SK-N-SH (cell line): Measurements from ENCODE around the gene MATK. TPM values are rescaled to one million over a fixed set of nuclear protein-coding genes. Genes with fewer than 3 reads are reported as not detected.

ENCODE experiments used
- CTCF ChIA-PET: fragments of 300-600, 350-600 bp; formaldehyde crosslinking; extraction: SDS; loops from one replicate; lab custom pipeline; 2021; lab: Yijun Ruan, JAX
- POLR2A ChIA-PET: fragments of 350-600 bp; sonication (Branson Sonifier 250); formaldehyde crosslinking; extraction: SDS; loops from one replicate; lab custom pipeline; 2020; ENCODE audit warnings: antibody characterized with exemption, inconsistent platforms; lab: Yijun Ruan, JAX
- DNase-seq: peaks from one replicate; pipeline ENCODE4 v3.0.0; 2012
- H2AFZ ChIP-seq: fragments of 200-600 bp; sonication (generic); 2 replicates; pipeline ENCODE4 v1.8.1; 2016; ENCODE audit warnings: antibody characterized with exemption, mild to moderate bottlenecking, low read depth
- H3F3A ChIP-seq: fragments of 200-600 bp; sonication (generic); replicated peaks from 2 replicates; pipeline ENCODE3; 2016; ENCODE audit warnings: antibody characterized with exemption, mild to moderate bottlenecking; ENCODE audit not compliant: insufficient read depth
- H3K27ac ChIP-seq, 2 experiments: fragments of 200-500 bp in 1 of 2; fragments of 200-600 bp in 1 of 2; sonication (Bioruptor generic) in 1 of 2; sonication (generic), shearing (Covaris generic) in 1 of 2; 2 replicates each; pipeline versions ENCODE4 v1.5.1 to v1.6.1; 2014 to 2016; ENCODE audit warnings: low read depth in 2 of 2, inconsistent platforms in 1 of 2, low read length in 1 of 2, mild to moderate bottlenecking in 1 of 2, mixed read lengths in 1 of 2
- H3K27me3 ChIP-seq: fragments of 200-600 bp; sonication (generic), shearing (Covaris generic); 2 replicates; pipeline ENCODE4 v1.6.1; 2016; ENCODE audit warnings: mixed run types; ENCODE audit not compliant: insufficient read depth
- H3K36me3 ChIP-seq, 2 experiments: fragments of 200-500 bp in 1 of 2; fragments of 200-600 bp in 1 of 2; sonication (Bioruptor generic) in 1 of 2; sonication (generic) in 1 of 2; replicated peaks in 1 of 2; 2 replicates each; pipeline versions ENCODE3 to v1.5.1; 2014 to 2016; ENCODE audit warnings: low read length in 1 of 2, mild to moderate bottlenecking in 1 of 2; ENCODE audit not compliant: insufficient read depth in 2 of 2, control insufficient read depth in 1 of 2
- H3K4me1 ChIP-seq, 2 experiments: fragments of 200-500 bp in 1 of 2; fragments of 200-600 bp in 1 of 2; sonication (Bioruptor generic) in 1 of 2; sonication (generic), shearing (Covaris generic) in 1 of 2; 2 replicates each; pipeline versions ENCODE4 v1.5.1 to v1.6.1; 2014 to 2016; ENCODE audit warnings: low read depth in 1 of 2, low read length in 1 of 2, mixed run types in 1 of 2; ENCODE audit not compliant: insufficient read depth in 2 of 2, control insufficient read depth in 1 of 2
- H3K4me2 ChIP-seq: fragments of 200-600 bp; sonication (generic), shearing (Covaris generic); 2 replicates; pipeline ENCODE4 v1.6.1; 2017; ENCODE audit warnings: mixed run types
- H3K4me3 ChIP-seq, 2 experiments: fragments of 200-500 bp in 1 of 2; fragments of 200-600 bp in 1 of 2; sonication (Bioruptor generic) in 1 of 2; sonication (generic), shearing (Covaris generic) in 1 of 2; 2 replicates each; pipeline versions ENCODE4 v1.5.1 to v1.8.1; 2014 to 2016; ENCODE audit warnings: low read depth in 2 of 2, inconsistent platforms in 1 of 2, low read length in 1 of 2, mild to moderate bottlenecking in 1 of 2, mixed read lengths in 1 of 2, moderate library complexity in 1 of 2
- H3K79me2 ChIP-seq: fragments of 200-600 bp; sonication (generic); 2 replicates; pipeline ENCODE4 v1.8.1; 2017; ENCODE audit warnings: mild to moderate bottlenecking; ENCODE audit not compliant: insufficient read depth
- H3K9ac ChIP-seq: fragments of 200-600 bp; sonication (generic); 2 replicates; pipeline ENCODE4 v1.6.1; 2017; ENCODE audit warnings: mixed run types
- H3K9me2 ChIP-seq: fragments of 200-600 bp; sonication (generic); 2 replicates; pipeline ENCODE4 v1.6.1; 2017; ENCODE audit warnings: mixed run types
- H3K9me3 ChIP-seq: fragments of 200-600 bp; sonication (generic); 2 replicates; pipeline ENCODE4 v1.6.1; 2017; ENCODE audit warnings: mixed run types, mild to moderate bottlenecking, moderate library complexity
- H4K20me1 ChIP-seq: fragments of 200-600 bp; sonication (generic); 2 replicates; pipeline ENCODE4 v1.6.1; 2017; ENCODE audit warnings: mild to moderate bottlenecking, mixed run types; ENCODE audit not compliant: insufficient read depth
- CHD2 ChIP-seq: fragments of 150-350 bp; IDR thresholded peaks from 2 replicates; pipeline ENCODE4 v1.6.1; 2018; ENCODE audit warnings: low read length; ENCODE audit not compliant: partially characterized antibody
- ELF1 ChIP-seq: IDR thresholded peaks from 2 replicates; pipeline ENCODE4 v1.4.0; 2012
- EP300 ChIP-seq, 2 experiments: IDR thresholded peaks; 2 replicates each; pipeline versions ENCODE4 v1.4.0 to v1.6.1; 2012; ENCODE audit warnings: borderline replicate concordance in 1 of 2, low read depth in 1 of 2, low read length in 1 of 2
- EZH2phosphoT487 ChIP-seq: fragments of 200-600 bp; sonication (generic); IDR thresholded peaks from 2 replicates; pipeline ENCODE4 v1.6.1; 2017; ENCODE audit warnings: low read depth, mixed run types, mild to moderate bottlenecking, antibody characterized with exemption, moderate library complexity, borderline replicate concordance
- FOSL2 ChIP-seq: IDR thresholded peaks from 2 replicates; pipeline ENCODE4 v1.4.0; 2012; ENCODE audit warnings: low read depth, mild to moderate bottlenecking, moderate library complexity, borderline replicate concordance
- GATA2 ChIP-seq: sonication (generic); formaldehyde crosslinking; IDR thresholded peaks from 2 replicates; pipeline ENCODE4 v1.5.0; 2020; ENCODE audit warnings: mild to moderate bottlenecking, missing genetic modification reagents
- IRF3 ChIP-seq: fragments of 150-350 bp; IDR thresholded peaks from 2 replicates; pipeline ENCODE4 v1.6.1; 2016; ENCODE audit warnings: mild to moderate bottlenecking, low read depth, low read length
- MEF2A ChIP-seq: IDR thresholded peaks from 2 replicates; pipeline ENCODE4 v1.4.0; 2012; ENCODE audit warnings: low read depth, borderline replicate concordance
- MXI1 ChIP-seq: IDR thresholded peaks from 2 replicates; pipeline ENCODE4 v1.6.1; 2012; ENCODE audit warnings: mild to moderate bottlenecking, low read depth, low read length, improper control_type of control experiment
- NFIC ChIP-seq: IDR thresholded peaks from 2 replicates; pipeline ENCODE4 v1.4.0; 2012; ENCODE audit warnings: borderline replicate concordance
- PBX3 ChIP-seq: IDR thresholded peaks from 2 replicates; pipeline ENCODE4; 2012
- POLR2AphosphoS5 ChIP-seq: IDR thresholded peaks from 2 replicates; pipeline ENCODE4 v1.6.1; 2012; ENCODE audit warnings: low read depth, low read length
- RAD21 ChIP-seq: IDR thresholded peaks from 2 replicates; pipeline ENCODE4 v1.6.1; 2012; ENCODE audit warnings: mild to moderate bottlenecking, low read length
- RCOR1 ChIP-seq: fragments of 150-350 bp; IDR thresholded peaks from 2 replicates; pipeline ENCODE4 v1.6.1; 2017; ENCODE audit warnings: antibody characterized with exemption, low read length
- REST ChIP-seq: IDR thresholded peaks from 2 replicates; pipeline ENCODE4 v1.6.1; 2012; ENCODE audit warnings: mild to moderate bottlenecking, low read depth, low read length, moderate library complexity
- RFX5 ChIP-seq: IDR thresholded peaks from 2 replicates; pipeline ENCODE4 v1.6.1; 2012; ENCODE audit warnings: mild to moderate bottlenecking, improper control_type of control experiment, low read length
- SIN3A ChIP-seq: IDR thresholded peaks from 2 replicates; pipeline ENCODE4 v1.6.1; 2012; ENCODE audit warnings: low read depth, mild to moderate bottlenecking, low read length, moderate library complexity, borderline replicate concordance
- TCF12 ChIP-seq: IDR thresholded peaks from 2 replicates; pipeline ENCODE4 v1.4.0; 2012
- WGBS: methylation state at CpG from one replicate; pipeline ENCODE4 v1.1.6; 2017; ENCODE audit warnings: low lambda C conversion rate; 5-methylcytosine and 5-hydroxymethylcytosine counted together
- polyA plus RNA-seq, 3 experiments: library from polyadenylated mRNA; depleted of rRNA; stranded (reverse); fragments of >200 nt; gene quantifications; 2 replicates each; pipeline ENCODE4 v1.2.3, GENCODE V29; 2012

MATK gene
- polyA plus RNA-seq, 1 of the 3 experiments (the other 2 are of a cell fraction), result not detected

- Histone ChIP-seq H3K9me3 (peaks cover 9% of the 10 kb centered on the region), H2AFZ (no peak overlapping the region), H3K4me2 (no peak overlapping the region), H3K79me2 (no peaks in the 10 kb centered on the region), H3K4me1 (no peaks in the 10 kb centered on the region; a peak in 1 of 4 replicates), H4K20me1 (no peaks in the 10 kb centered on the region), H3K9ac (no peak overlapping the region), H3F3A (no peaks in the 10 kb centered on the region), H3K4me3 (no peak overlapping the region), H3K9me2 (no peaks in the 10 kb centered on the region), H3K27me3 (peaks cover 44% of the 10 kb centered on the region)
- no peak for DNase-seq
- 80% methylated on average over 1 of the region's 1 CpG for WGBS
- ChIA-PET POLR2A (no interaction called here), CTCF (interaction anchor here (1.3 to 1.7 kb wide), 2 partner anchors 67 to 96 kb away, joined by 3 to 4 read pairs; no protein-coding TSS in a partner anchor)
- TF ChIP-seq TCF12 (no peak), RFX5 (no peak), SIN3A (no peak)
- TF ChIP-seq, all 33 proteins: peak for 0
- H3K27ac ChIP-seq, result no peak overlapping the region
- no peaks in the 10 kb centered on the region for H3K36me3 ChIP-seq
These were observed 3.9 kb downstream of the MATK start for GRCh38 chr19:3782330-3782729.

GRCh38 chr19:3781603-3782002 is 4.6 kb downstream of the MATK start:
- TF ChIP-seq MEF2A (no peak), NFIC (no peak), FOSL2 (no peak), MXI1 (no peak), RAD21 (no peak), ELF1 (no peak), GATA2 (CRISPR knock-in tag) (no peak), EP300 (IDR thresholded peaks at IDR 0.05; ENCODE audit: borderline replicate concordance in 1 of 2, low read depth in 1 of 2, low read length in 1 of 2) (no peak), REST (no peak), EZH2phosphoT487 (no peak), RFX5 (no peak), IRF3 (no peak), RCOR1 (no peak), PBX3 (no peak), CHD2 (no peak), POLR2AphosphoS5 (no peak)
- WGBS, result 59% methylated on average over 2 of the region's 2 CpGs
- CTCF ChIA-PET, result interaction anchor here (1.1 to 2.9 kb wide), 3 partner anchors 39 to 67 kb away, joined by 3 to 10 read pairs (median 3); no protein-coding TSS in a partner anchor

More at GRCh38 chr19:3781603-3782002, 4.6 kb downstream of the MATK start:
- Histone ChIP-seq H2AFZ (no peak overlapping the region), H3K27me3 (peaks cover 48% of the 10 kb centered on the region), H3K4me3 (no peak overlapping the region; a peak in 1 of 4 replicates), H3K9me3 (peaks cover 9% of the 10 kb centered on the region), H4K20me1 (no peaks in the 10 kb centered on the region), H3K36me3 (no peaks in the 10 kb centered on the region), H3K9me2 (no peaks in the 10 kb centered on the region), H3K27ac (no peak overlapping the region), H3K4me2 (no peak overlapping the region), H3K79me2 (no peaks in the 10 kb centered on the region), H3K4me1 (no peaks in the 10 kb centered on the region; a peak in 1 of 4 replicates), H3F3A (no peaks in the 10 kb centered on the region), H3K9ac (no peak overlapping the region)
- no peak for DNase-seq
- POLR2A ChIA-PET, result no interaction called here
